NCI-H2227 treated with DMSO at 0.1 percent for 48 hours (cell line): ENCODE results near the gene TSC22D1.
A peak's percentile ranks its signal among the peaks of the same experiment; 100 is the strongest.

ENCODE experiments used
- DNase-seq: peaks from one replicate; lab custom pipeline; 2025; lab: John Stamatoyannopoulos, UW

The TSC22D1 gene

DNA sequence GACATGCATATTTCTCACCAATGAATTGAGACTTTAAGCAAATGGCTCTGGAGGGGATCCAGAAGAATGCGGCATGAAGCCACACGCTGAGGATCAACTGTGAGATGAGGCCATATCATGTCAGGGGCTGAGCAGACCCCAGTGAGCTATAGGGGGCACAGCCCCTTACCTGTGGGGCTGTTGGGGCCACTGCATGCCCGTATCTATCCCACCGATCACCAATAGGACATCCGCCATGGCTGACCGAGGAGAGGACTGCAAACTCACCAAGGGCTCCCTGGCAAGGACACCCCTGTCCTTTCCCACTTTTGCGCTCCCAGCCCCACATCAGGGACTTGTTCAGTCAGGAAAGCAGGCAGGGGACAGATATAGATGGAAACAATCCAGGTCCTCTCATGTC lies 124.5 kb downstream of the TSC22D1 start:
- DNase-seq: no peak

DNA sequence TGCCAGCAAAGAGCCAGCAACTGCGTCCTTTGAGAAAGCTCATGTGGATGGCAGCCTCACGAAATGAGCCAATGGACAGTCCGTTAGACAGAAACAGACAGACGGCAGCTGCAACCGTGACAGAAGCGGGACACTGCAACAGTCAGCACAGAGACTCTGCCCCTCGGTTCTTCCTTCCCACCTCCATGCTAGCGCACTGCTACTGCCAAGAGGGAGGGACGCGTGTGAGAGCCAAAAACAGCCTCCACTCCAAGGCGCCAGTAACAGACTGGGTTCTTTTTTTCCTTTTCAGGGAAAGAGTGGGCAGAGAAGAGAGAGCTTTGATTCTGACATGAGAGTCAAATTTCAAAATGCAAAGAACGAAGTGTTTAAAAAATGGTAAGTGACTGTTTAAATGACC lies 125.0 kb downstream of the TSC22D1 start:
- no peak for DNase-seq

DNA sequence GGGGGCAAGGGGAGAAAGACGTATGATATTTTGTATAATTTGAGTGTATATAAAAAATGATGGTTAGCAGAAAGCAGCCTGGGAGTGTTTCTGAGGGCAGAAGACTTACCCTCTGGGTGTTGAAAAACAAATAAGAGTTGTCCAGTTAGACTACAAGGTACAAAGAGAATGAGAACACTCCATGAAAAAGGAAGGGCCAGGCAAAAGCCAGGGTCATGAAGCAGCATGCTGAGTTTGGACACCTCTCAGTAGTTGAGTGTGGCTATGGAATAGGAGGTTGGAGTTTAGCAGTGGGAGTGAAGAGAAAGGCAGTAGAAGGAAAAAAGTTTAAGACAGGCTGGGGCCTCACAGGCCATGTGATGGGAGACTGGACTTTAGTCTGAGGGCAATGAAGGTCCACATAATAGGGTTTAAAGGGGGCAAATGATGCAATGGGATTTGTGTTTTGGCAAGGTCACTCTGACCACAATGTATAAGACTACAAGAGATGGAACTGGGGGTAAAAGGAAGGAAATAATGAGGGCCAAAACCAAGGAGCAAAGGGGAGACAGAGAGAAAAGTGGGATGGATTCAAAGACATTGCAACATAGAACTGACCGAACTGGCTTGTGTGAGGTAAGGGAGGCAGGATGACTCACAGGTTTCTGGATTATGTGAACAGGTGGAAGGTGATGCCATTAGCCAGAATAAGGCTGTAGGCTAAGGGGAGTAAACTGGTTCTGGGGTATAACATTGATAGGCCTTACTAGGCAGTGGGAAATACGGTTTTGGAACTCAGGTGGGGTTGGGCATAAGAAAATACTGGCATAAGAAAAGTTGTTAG lies 125.9 kb downstream of the TSC22D1 start:
- no peak for DNase-seq

DNA sequence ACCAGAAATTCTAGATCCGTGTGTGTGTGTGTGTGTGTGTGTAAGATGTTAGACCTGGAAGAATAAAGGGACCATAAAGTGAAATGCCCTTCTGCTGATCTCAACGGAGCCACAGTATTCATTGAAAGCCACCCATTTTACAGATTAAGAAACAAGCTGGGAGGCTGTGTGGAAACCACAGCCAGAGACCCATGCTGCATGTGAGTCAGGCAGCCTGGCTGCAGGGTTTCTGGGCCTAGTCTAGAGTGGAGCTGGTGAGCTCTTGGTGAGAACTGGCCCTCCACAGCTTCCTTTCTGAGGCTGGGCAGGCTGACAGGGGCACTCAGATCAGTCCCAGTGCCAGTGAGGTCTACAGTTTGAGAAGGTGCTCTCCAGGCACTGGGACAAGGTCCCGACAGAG lies 127.3 kb downstream of the TSC22D1 start:
- DNase-seq: no peak

DNA sequence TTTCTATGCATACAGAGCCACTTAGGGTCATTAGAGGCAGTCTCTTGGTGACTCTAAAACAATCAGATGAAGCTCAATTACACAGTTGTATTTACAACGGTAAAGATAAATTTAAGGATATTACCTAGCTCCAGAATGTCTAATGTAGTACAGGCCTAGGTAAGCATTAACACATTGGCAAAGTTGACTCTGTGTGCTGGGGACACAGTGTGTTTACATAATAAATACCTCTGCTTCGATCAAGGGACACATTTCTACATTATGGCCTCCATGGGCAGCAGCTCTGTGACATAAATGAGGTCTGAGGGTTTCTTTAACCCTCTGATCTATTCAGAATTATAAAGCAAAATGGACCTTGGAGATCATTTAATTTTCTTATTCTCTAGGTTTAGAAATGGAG lies 127.8 kb downstream of the TSC22D1 start:
- DNase-seq: no peak

DNA sequence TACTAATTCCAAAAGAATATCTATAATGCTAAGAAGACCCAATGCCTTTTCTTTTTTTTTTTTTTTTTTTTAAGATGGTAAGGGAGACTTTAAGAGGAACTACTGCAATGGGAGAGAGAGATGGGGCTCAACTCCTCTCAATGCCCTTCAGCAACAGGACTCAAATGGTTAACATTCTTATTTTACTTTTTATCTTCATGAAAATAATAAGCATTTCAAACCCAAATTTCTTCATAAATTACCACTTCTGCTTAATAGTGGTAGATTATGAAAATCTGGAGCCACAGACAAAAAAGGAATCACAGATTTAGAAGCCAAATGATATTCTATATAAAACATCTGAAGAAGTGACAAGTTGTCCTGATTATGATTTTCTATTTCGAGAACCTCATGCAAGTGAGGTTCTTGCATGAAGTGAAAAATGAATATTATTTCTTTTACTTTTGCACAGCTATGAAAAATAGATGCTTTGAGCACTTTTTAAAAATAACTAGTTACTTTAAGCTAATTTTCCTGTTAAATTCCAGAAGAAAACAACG lies 128.3 kb downstream of the TSC22D1 start:
- no peak for DNase-seq

DNA sequence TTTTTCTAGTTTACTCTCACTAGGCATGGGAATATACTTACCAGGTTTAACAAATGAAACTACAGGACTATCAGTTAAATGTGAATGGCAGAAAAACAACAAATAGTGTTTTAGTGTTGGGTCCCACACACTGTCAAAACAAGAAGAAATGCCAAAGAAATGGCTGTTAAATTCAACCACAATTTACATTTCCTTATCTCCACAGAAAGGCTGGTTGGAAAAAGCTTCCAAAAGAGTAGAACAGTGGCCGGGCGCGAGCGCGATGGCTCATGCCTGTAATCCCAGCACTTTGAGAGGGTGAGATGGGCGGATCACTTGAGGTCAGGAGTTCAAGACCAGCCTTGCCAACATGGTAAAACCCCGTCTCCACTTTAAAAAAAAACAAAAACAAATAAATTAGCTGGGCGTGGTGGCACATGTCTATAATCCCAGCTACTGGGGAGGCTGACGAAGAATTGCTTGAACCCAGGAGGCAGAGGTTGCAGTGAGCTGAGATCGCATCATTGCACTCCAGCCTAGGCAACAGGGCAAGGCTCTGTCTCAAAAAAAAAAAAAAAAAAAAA lies 136.0 kb downstream of the TSC22D1 start:
- no peak for DNase-seq

DNA sequence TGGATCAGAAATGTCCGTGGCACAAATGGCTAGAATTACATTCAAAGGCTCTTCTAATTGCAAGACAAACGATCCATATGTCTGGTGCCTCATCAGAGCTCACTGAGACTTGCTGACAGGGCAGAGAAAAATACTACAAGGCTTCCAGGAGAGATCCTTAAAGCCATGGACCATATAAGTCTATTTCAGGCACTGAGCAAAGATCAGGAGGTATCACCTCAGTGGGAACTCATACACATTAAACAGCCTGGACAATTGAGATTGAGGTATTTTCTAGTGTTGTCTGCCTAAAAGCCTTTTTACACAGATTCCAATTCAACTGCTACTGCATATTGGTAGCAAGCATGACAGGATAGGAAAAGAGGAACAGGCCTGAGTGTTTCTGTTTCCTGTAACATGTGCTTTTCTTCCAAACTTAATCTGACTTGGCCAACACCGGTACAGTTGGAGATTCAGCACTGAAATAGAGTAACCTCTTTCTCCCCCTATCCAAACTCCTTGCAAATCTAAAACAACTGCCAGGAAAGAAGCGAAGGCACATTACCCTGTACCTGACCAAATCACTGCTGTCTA lies 136.6 kb downstream of the TSC22D1 start:
- no peak for DNase-seq

DNA sequence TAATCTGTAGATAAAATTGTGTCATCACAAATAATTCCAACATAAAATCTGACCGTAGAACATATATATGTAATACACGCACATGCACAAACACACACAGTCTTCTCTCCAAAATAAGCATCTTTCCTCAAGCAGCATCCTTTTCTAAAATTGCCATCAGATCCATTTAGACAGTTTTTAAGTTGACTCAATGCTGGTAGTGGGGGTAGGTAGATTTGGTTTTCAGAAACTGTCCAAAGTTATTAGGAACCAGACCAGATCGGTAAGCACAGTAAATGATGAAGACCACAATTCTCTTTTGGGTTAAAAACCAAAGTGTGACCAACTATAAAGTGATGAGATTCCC lies 137.9 kb downstream of the TSC22D1 start:
- no peak for DNase-seq

DNA sequence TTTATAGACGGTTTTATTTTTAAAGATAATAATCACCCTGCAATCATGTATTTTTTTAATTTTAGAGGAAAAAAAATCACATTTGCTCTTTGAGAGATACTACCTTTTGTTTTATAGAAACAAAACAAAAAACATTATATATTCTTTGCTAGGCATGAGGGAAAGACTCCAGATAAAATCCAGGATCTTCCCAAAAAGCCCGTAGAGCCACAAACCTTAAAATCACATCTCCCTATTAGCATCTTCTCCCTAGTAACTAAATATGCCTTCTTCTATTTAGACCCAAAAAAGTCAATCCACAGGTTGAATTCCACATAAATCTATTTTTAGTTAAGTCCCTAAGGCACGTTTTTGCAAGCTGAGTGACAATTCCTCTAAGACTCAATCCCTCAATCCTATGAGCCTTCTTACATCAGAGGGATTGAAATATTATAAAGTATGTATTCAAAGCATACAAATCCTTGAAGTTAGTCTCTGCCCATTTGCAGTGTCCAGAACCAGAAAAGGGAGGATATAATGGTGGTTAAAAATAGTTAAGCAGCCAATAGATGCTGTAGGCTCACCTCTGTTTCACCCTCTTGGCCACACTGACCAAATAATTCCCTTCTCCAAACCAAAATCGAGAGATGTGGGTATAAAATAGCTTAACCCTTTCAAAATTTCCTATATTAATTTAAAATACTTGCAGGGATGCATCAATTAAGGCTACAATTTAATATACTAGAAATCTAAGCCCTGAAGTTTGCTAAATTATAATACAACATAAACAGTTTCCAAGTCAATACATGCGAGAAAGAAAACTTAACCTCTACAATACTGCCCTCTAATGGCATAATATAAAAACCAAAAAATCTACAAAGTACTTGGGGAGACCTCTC lies 138.5 kb downstream of the TSC22D1 start:
- peak; percentile 50 for DNase-seq

DNA sequence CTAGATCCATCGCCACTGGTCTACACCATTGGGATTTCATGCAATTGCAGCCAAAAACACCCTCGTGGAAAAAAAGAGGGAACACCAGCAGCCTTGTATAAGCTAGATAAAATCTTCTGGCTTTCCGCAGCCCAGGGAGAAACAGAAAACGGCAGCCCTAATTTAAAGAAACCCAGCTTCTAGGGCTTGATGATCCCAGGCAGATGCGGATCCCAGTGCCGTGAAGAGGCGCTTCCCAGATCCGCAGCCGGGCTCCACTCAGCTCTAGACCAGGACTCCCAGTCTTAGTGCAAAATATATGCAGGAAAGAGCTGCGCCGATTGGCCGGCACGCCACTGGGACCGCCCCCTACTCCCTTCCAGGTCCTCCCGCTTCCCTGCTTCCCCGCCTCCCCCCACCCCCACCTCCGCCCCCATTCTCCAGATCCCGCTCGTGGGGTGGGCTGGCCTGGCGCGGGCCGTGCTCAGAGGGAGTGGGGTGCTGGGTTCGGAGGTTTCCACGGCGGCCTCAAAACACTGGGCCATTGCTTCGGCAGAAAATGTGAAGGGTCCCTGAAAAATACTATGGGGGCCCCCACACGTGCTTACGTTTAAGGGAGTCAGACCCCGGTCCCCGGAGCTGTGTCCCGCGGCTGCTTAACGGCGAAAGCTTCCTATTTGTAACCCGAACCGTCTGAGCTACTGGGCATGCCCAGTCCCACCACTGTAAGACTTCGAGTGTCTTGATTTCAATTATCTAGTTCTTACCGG lies 139.4 kb downstream of the TSC22D1 start:
- peak; percentile 89 for DNase-seq

DNA sequence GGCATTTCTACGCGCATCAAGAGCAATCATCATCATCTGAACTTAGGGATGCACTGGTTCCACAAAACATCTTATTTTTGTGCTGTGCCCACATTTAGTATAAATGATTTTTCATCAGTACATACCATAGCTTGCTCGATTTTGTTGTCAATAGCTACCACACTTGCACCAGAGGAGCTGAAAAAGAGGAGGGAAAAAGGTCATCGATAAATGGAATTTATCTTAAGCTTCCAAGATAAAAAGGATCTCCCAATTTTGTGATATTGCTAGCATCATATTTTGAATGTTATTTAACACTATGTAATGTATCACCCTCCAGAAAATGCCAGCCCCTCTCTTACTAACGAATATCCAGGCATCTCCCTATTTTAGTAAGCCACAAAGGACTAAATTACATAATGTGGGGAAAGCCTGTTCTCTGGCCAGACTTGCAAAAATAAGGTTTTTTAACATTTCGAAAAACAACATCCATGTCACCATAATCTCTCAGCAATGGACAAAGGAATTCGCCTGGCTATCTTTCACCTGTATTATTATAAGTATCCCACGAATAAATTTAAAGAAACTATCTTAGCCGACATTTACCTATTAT lies 140.1 kb downstream of the TSC22D1 start:
- no peak for DNase-seq

DNA sequence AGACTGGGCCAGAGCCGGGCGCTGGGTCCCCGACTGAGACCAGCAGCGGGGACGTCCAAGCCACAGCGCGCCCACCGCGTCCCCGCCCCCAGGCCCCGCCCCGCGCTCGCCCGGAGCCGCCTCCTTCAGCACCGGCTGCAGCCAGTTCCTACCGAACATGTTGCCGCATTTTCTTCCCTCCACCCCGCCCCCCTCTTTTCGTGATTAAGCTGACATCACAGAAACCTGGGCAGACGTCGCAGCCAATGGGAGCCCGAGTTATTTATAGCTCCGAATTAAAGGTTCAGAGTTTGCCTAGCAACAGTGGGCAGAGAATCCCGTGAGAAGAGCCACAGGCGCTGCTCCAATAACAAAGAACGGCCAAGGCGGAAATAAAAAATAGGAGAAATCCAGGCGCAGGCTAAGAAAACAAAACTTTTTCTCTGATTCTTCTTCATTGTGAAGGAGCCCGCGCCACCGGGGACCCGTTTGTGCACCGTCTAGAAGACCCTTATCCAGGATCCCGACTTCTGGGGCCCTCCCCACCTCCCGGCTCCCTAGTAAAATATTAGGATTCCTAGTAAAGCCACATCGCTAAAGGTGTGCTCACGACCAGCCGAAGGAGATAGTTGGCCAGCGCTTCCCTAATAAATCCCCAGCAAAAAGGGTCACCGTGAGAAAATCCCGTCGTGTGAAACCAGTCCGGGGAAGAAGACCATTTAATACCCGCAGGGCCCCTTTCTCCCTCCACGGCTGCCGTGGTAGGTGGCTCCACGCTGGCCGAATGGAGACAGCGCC lies 140.8 kb downstream of the TSC22D1 start:
- peak; percentile 97 for DNase-seq

DNA sequence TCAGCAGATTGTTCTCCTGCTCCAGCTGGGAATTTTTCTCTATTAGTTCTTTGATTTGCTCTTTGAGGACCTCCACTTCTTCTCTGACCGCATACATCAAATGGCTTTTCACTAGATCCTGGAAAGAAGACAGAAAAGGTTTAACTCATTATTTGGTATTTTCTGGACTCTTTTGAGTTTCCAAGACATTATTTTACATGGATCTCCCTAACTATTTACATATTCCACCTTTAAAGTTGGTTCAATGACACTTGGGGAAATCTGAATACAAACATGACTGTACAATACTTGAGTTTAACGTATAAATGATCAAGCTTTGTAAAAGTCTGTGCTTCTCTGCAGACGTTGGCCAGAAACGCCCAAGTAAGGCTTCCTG lies 141.4 kb downstream of the TSC22D1 start:
- no peak for DNase-seq

DNA sequence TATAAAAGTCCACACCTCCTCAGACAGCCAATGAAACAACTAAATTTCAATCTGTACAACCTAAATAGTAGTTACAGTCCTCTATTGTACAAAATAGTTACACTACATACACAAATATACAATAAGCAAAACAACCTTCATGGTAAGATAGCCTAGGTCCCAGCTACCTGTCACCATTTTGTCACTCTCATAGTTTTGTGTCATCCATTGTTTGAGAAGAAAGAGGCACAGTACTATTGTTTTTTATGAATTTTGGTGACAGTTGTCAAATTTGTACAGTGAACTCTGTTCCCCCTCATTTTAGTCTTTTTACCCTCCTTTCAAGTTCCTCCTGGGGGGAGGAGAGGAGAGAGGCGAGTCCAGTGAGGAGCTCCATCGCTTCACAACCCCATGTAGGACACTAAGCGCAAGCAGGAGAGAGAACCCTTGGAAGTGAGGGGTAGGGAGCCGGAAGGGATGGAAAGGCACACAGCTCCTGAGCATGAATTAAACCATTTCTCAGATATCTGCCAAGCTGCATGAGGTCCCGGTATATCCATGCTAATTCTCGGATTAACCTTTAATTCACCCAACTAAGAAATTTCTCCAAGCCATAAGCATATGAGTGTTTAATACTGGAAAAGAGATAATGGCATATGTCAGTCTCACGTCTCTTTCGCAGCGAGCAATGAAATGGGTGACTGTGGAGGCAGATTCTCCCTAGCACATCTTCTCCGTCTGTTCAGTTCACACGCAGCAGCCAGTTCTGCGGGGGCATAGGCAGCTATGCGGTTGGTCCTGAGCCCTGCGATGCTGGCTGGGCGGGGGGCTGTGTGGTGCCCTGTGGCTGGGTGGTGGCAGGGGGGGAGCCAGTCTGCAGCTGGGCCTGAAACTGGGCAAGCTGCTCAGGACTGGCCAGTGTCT lies 142.0 kb downstream of the TSC22D1 start:
- no peak for DNase-seq

DNA sequence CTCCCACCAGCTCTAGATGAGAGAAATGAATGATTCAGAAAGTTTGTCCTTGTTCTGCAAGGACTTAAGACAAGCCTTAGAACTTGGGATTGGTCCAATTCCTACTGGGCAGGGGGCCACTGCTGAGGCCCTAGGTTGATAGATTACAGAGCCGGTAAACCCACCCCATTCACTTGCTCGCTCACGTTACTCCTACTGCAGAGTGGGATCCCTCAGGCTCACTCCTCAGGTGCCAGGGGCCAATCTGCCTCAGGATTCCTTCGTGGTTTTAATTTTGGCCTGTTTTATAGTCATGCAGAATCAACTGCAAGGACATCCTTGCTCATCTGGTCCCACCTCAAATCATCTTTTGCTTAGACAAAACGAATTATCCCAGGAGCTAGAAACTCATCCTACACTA lies 143.5 kb downstream of the TSC22D1 start:
- DNase-seq: no peak

DNA sequence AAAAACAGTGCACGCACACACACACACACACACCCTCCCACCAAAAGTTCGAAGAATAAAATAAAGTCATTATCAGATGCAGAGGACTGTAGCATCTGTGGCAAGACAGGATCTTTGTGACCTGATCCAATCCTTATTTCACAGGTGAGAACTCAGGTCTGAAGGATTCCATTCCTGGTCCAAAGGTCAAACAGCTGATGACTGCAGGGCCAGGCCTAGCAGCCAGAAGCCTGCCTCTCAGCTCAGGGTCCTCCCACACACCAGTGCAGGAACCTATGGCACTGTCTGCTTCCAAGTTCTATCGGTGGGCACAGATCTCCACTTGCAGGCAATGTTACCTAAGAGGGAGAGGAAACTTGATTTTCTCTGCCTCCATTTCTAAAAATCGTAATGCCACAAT lies 145.0 kb downstream of the TSC22D1 start:
- no peak for DNase-seq

DNA sequence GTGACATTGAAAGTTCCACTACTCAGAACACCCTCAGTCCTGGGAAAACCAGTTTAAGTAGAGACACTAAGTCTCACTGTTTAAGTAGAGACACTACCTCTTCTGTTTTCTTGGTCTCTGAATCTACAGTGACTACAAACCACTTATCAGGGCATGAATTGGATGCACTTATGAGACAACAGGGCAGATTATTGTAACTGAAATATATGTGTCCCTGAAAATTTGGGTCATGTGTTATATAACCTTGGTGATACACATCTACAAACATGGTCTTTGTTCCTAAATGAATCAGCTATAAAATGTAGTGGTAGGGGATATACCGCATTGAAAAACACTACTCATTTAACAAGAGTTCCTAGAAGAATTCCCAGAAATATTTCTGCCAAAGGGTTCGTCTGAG lies 146.8 kb downstream of the TSC22D1 start:
- DNase-seq: no peak

DNA sequence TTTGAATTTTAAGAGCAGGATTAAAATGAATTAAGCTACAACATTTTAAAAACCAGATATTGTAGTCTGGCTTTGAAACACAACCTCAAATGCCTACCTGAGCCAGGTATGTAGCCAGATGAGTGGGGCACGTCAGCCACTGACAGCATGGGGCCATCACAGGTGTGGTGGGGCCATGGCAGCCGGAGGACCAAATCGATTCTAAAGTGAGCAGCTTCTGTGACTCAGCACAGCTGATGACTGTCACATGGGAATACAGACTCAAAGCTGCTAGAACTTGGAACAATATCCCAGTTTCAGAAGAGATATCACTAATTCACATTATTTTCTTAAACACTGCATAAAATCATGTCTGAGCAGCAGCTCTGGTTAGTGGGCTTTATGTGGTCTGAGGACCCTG lies 149.7 kb downstream of the TSC22D1 start:
- DNase-seq: no peak

DNA sequence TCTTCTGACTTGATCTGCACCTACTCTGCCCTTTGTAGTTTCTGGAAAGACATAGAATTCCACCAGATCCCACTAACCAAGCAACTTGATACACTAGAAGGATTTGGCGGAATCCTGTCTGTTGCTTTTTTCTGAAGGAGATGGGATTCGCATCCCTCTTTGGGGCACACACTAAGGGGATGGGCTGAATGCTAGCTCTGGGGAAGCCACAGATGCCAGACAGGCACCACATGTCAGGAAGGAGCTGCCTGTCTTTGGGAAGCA lies 150.4 kb downstream of the TSC22D1 start:
- no peak for DNase-seq
